Breast epithelium (tissue), 4 donors: ENCODE results near the gene CHMP5. TPM values are rescaled to one million over a fixed set of nuclear protein-coding genes. Genes with fewer than 3 reads are reported as not detected.

Experiments
- DNase-seq, 2 donors: peaks; one replicate each; pipeline ENCODE4 v3.0.0-alpha.2; 2019; ENCODE audit warnings: low spot score in 2 of 2
- H3K27ac ChIP-seq, 2 donors: fragments of 200-600 bp; sonication (generic) in 1 of 2; one replicate each; pipeline ENCODE4 v1.5.1; 2016 to 2019; ENCODE audit warnings: mild to moderate bottlenecking in 1 of 2
- H3K27me3 ChIP-seq, 2 donors: fragments of 200-600 bp; sonication (generic) in 1 of 2; one replicate each; pipeline versions ENCODE4 v1.5.1 to v1.6.0; 2017 to 2019; ENCODE audit warnings: control low read depth in 1 of 2, mild to moderate bottlenecking in 1 of 2
- H3K36me3 ChIP-seq: fragments of 200-600 bp; one replicate; pipeline ENCODE4 v1.5.1; 2019
- H3K4me1 ChIP-seq, 2 donors: fragments of 200-600 bp; sonication (generic); one replicate each; pipeline ENCODE4 v1.5.1; 2016 to 2019; ENCODE audit warnings: control low read depth in 1 of 2
- H3K4me3 ChIP-seq, 3 donors: fragments of 200-600 bp; sonication (generic); 1 replicate in 2 of 3; 2 replicates in 1 of 3; pipeline ENCODE4 v1.5.1; 2016 to 2019; ENCODE audit warnings: mild to moderate bottlenecking in 3 of 3, moderate library complexity in 2 of 3
- H3K9me3 ChIP-seq, 2 donors: fragments of 200-600 bp; sonication (generic) in 1 of 2; one replicate each; pipeline ENCODE4 v1.5.1; 2016 to 2019; ENCODE audit warnings: control low read depth in 1 of 2
- POLR2A ChIP-seq: fragments of 450-650 bp; IDR thresholded peaks from one replicate; pipeline ENCODE4 v1.6.1; 2016; ENCODE audit warnings: antibody characterized with exemption, mild to moderate bottlenecking, moderate library complexity
- POLR2AphosphoS5 ChIP-seq, 3 donors: sonication (generic); formaldehyde crosslinking; IDR thresholded peaks; one replicate each; pipeline ENCODE4 v1.6.1; 2017; ENCODE audit warnings: antibody characterized with exemption in 3 of 3
- intact Hi-C: fragments of 100-400 bp; cut with DNase I; formaldehyde crosslinking; loops from one replicate; pipeline ENCODE4 v1.15.1; 2023; ENCODE audit warnings: low total_unique reads
- total RNA-seq, 3 donors: library from RNA; depleted of rRNA; stranded (reverse); fragments of >200 nt; gene quantifications; one replicate each; pipeline ENCODE4 v1.1.0, GENCODE V29; 2016
- TF ChIP-seq, protein P1 (sequence below), 3 donors: fragments of 450-650 bp; IDR thresholded peaks; one replicate each; pipeline ENCODE4 v1.5.1; 2016 to 2017; ENCODE audit warnings: antibody characterized with exemption in 3 of 3, mild to moderate bottlenecking in 3 of 3, moderate library complexity in 3 of 3

CHMP5 gene
- total RNA-seq, 3 donors from 2014 or later, result 63.1 to 73.4 (median 65.5) TPM

DNA sequence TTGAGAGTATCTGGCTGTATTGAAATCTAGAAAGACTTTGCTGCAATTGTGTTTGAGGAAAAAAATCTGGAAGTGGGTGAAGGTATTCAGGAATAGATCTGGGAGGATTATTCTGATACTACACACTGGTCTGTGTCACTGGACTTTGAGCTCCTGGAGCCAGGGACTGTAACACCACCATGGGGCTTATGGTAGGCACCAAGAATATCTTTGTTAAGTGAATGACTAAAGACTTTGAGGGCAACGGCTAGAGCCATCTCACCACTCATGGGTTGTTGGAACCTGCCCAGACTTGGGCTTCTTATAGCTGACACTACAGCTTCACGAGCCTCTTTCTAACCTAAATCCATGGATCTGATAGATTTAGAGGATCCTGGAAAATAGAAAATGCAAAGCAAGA, 35.7 kb downstream of the CHMP5 start:
- Histone ChIP-seq H3K27ac (no peak overlapping the region), H3K4me3 (no peak overlapping the region), H3K9me3 (no peaks in the 10 kb centered on the region), H3K27me3 (no peaks in the 10 kb centered on the region), H3K4me1 (peaks cover 0 to 23% of the 10 kb centered on the region in 2 donors), H3K36me3 (peaks cover 12% of the 10 kb centered on the region)
- DNase-seq, result no peak
- TF ChIP-seq, protein P1, sequence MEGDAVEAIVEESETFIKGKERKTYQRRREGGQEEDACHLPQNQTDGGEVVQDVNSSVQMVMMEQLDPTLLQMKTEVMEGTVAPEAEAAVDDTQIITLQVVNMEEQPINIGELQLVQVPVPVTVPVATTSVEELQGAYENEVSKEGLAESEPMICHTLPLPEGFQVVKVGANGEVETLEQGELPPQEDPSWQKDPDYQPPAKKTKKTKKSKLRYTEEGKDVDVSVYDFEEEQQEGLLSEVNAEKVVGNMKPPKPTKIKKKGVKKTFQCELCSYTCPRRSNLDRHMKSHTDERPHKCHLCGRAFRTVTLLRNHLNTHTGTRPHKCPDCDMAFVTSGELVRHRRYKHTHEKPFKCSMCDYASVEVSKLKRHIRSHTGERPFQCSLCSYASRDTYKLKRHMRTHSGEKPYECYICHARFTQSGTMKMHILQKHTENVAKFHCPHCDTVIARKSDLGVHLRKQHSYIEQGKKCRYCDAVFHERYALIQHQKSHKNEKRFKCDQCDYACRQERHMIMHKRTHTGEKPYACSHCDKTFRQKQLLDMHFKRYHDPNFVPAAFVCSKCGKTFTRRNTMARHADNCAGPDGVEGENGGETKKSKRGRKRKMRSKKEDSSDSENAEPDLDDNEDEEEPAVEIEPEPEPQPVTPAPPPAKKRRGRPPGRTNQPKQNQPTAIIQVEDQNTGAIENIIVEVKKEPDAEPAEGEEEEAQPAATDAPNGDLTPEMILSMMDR (IDR thresholded peaks at IDR 0.05), result no peak
- TF ChIP-seq POLR2AphosphoS5 (IDR thresholded peaks at IDR 0.05), result no peak
- TF ChIP-seq POLR2A, result no peak
- intact Hi-C loops, result no loop called here

DNA sequence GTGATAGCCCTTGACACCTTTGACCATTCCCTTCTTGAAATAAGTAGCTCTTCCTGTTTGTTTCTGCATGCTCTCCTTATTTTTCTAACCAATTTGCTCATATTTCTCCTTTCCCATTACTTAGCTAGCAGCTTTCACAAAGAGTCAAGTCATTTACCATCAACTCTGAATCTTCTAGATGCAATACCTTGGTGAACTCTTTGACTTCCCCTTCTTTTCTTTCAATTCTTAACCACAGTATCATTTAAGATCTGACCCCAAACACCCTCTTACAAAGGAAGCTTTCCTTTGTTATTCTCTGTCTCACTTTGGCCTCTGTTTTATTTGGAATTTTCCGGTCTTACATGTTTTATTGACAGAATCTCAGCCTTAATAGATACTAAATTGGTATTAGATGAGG, 39.5 kb downstream of the CHMP5 start:
- no peak for TF ChIP-seq POLR2AphosphoS5 (IDR thresholded peaks at IDR 0.05)
- TF ChIP-seq, protein P1 (IDR thresholded peaks at IDR 0.05), result no peak
- no peak for TF ChIP-seq POLR2A
- Histone ChIP-seq H3K4me3 (no peak overlapping the region), H3K4me1 (no peaks in the 10 kb centered on the region), H3K27me3 (no peaks in the 10 kb centered on the region), H3K36me3 (peaks cover 12% of the 10 kb centered on the region), H3K27ac (no peak overlapping the region), H3K9me3 (no peaks in the 10 kb centered on the region)
- intact Hi-C loops, result no loop called here
- DNase-seq, result no peak

DNA sequence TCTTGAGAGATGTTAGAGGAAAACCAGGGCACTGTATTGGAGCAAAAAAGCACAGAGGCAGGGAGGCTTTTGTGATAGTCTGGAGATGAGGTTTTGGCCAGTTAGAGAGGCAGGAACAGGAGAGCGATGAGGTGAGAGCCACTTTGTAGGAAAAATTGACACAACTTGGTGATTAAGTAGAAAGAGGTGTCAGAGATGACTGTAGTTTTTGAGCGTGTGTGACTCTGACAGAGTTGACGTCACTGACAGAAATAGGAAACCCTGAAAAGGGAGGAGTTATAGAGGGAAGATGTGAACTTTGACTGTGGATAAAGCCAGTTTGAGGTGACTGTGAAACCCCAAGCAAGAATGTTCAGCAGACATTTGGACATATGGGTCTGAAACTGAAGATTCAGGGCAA, 41.2 kb downstream of the CHMP5 start:
- intact Hi-C loops, result no loop called here
- Histone ChIP-seq H3K36me3 (peaks cover 12% of the 10 kb centered on the region), H3K4me1 (no peaks in the 10 kb centered on the region), H3K27ac (no peak overlapping the region), H3K9me3 (no peaks in the 10 kb centered on the region), H3K4me3 (no peak overlapping the region), H3K27me3 (no peaks in the 10 kb centered on the region)
- no peak for DNase-seq
- TF ChIP-seq POLR2AphosphoS5 (IDR thresholded peaks at IDR 0.05) (no peak), POLR2A (no peak)
- TF ChIP-seq, protein P1 (IDR thresholded peaks at IDR 0.05), result no peak

DNA sequence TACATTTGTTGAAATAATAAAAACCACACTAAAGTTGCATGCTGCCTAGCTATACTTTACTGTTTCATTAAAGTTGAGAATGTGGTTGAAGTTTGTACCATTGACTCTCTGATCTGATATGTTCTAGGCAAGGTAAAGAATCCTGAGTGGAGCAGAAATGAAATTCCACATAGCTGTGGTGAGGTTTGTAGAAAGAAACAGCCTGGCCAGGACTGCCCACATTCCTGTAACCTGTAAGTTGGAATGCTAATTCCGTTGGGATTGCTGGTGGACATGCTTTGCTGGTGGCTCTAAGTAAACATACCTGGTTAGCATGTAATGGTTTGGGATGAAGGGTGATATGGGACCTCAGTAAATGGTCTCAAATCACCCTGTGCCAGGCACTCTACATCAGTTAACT, 42.2 kb downstream of the CHMP5 start:
- H3K9me3 ChIP-seq, result no peaks in the 10 kb centered on the region
- intact Hi-C loops, result no loop called here
- H3K36me3 ChIP-seq, result peaks cover 16% of the 10 kb centered on the region
- TF ChIP-seq, protein P1 (IDR thresholded peaks at IDR 0.05), result no peak
- no peak for TF ChIP-seq POLR2AphosphoS5 (IDR thresholded peaks at IDR 0.05)
- TF ChIP-seq POLR2A, result no peak
- no peaks in the 10 kb centered on the region for H3K4me1 ChIP-seq
- no peak for DNase-seq
- H3K4me3 ChIP-seq, result no peak overlapping the region
- H3K27ac ChIP-seq, result no peak overlapping the region
- H3K27me3 ChIP-seq, result no peaks in the 10 kb centered on the region

DNA sequence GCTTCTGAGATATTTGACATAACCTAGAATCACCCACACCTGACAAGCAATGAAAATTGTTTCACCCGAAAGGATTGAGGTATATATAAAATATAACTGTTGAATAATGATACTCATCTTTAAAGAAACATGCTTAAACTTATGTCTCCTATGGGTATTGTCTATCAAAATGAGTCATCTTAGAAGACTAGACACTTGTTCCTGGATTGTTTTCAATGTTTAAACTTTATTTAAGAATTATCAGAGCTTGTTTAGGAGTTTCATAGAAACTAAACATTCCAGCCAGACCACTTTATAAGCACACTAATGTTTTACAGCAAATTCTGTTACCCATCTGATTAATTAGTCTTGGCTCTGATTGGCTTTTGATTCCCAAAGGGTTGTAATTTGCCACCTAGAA, 45.1 kb downstream of the CHMP5 start:
- H3K9me3 ChIP-seq, result no peaks in the 10 kb centered on the region
- H3K36me3 ChIP-seq, result peaks cover 11% of the 10 kb centered on the region
- DNase-seq, result no peak
- TF ChIP-seq POLR2A (no peak), POLR2AphosphoS5 (IDR thresholded peaks at IDR 0.05) (no peak)
- TF ChIP-seq, protein P1 (IDR thresholded peaks at IDR 0.05), result no peak
- no peak overlapping the region for H3K4me3 ChIP-seq
- no peaks in the 10 kb centered on the region for H3K27me3 ChIP-seq
- H3K27ac ChIP-seq, result no peak overlapping the region
- intact Hi-C loops, result no loop called here
- H3K4me1 ChIP-seq, result no peaks in the 10 kb centered on the region
